ENCODE results near the gene MMP20. TPM values are rescaled to one million over a fixed set of nuclear protein-coding genes. Genes with fewer than 3 reads are reported as not detected.

MMP20 gene
- total RNA-seq, 1 experiment from 2014 or later = not detected

- no peak overlapping the region for H2BK120ac ChIP-seq (ENCODE audit: low read depth, low read length, poor library complexity, severe bottlenecking)
- no peaks in the 10 kb centered on the region for H3K23me2 ChIP-seq (ENCODE audit: insufficient read length, low read depth, low read length, poor library complexity, severe bottlenecking)
- no peak overlapping the region for H4K5ac ChIP-seq (ENCODE audit: insufficient read length, low read depth, low read length)
- no peak overlapping the region for H3T11ph ChIP-seq (ENCODE audit: low read length)
- no peak overlapping the region for H2BK20ac ChIP-seq (ENCODE audit: low read depth, low read length, poor library complexity, severe bottlenecking)
- H4K91ac ChIP-seq (ENCODE audit: insufficient read length, low read depth, low read length) = no peak overlapping the region
- no peak overlapping the region for H2AK5ac ChIP-seq (ENCODE audit: insufficient read length, low read length)
- H3K4me1 ChIP-seq (ENCODE audit: insufficient read depth, low read length) = peaks cover 2% of the 10 kb centered on the region; the same call in 1 of the 2 replicates
- no peak overlapping the region for H3K4me2 ChIP-seq (ENCODE audit: insufficient read depth, insufficient read length, low read length)
- H3K14ac ChIP-seq (ENCODE audit: insufficient read depth, low read length) = no peak overlapping the region
- Mint-ChIP-seq H3K36me3 (ENCODE audit: insufficient read depth in 1 of 3, low read depth in 3 of 3) (no peaks in the 10 kb centered on the region; a peak in 1 of 7 replicates), H3K4me3 (no peak overlapping the region; a peak in 1 of 5 replicates), H3K9me3 (peaks cover 0 to 3% of the 10 kb centered on the region in 2 experiments; a peak in 2 of 5 replicates), H3K27ac (no peak overlapping the region; a peak in 1 of 7 replicates), H3K4me1 (peaks cover 23 to 25% of the 10 kb centered on the region in 2 experiments), H3K27me3 (ENCODE audit: low read depth) (no peaks in the 10 kb centered on the region)
- no peak overlapping the region for H2AFZ ChIP-seq (ENCODE audit: low read length)
- H3K27me3 ChIP-seq (ENCODE audit: insufficient read depth, low read length) = no peaks in the 10 kb centered on the region
- no peak overlapping the region for H3K4ac ChIP-seq (ENCODE audit: low read depth, low read length)
- no peaks in the 10 kb centered on the region for H3K79me2 ChIP-seq (ENCODE audit: insufficient read depth, low read length)
- H3K18ac ChIP-seq (ENCODE audit: insufficient read length, low read depth, low read length) = no peak overlapping the region
- no peaks in the 10 kb centered on the region for H3K9me3 ChIP-seq (ENCODE audit: control insufficient read depth, low read depth, low read length)
- H2BK12ac ChIP-seq (ENCODE audit: insufficient read length, low read depth, low read length) = no peak overlapping the region
- no peak overlapping the region for H3K56ac ChIP-seq (ENCODE audit: insufficient read length, low read depth, low read length)
- TF ChIP-seq CTCF (conservative IDR thresholded peaks at IDR 0.05) = no peak
- no peak overlapping the region for H3K9ac ChIP-seq (ENCODE audit: extremely low read depth, insufficient read length, low read length)
- H3K27ac ChIP-seq (ENCODE audit: insufficient read length, low read depth, low read length) = no peak overlapping the region
- no peaks in the 10 kb centered on the region for H4K20me1 ChIP-seq (ENCODE audit: control insufficient read depth, insufficient read depth, insufficient read length)
- no peak for DNase-seq
- H2BK5ac ChIP-seq (ENCODE audit: insufficient read length, low read length) = no peak overlapping the region
- no peaks in the 10 kb centered on the region for H3K79me1 ChIP-seq (ENCODE audit: insufficient read depth, low read depth, low read length, poor library complexity, severe bottlenecking)
- no CpG with 5 or more reads among the region's 1 CpG for WGBS (ENCODE audit: extremely low coverage, insufficient read length, low lambda C conversion rate)
- H2BK15ac ChIP-seq (ENCODE audit: low read depth, low read length) = no peak overlapping the region
- no peak overlapping the region for H4K8ac ChIP-seq (replicated peaks; ENCODE audit: insufficient read length, low read depth, low read length)
- H3K23ac ChIP-seq (ENCODE audit: insufficient read length, low read depth, low read length) = no peak overlapping the region
Measured at GRCh38 chr11:102604011-102604410, 21.1 kb downstream of the MMP20 start.

Data from H9 (cell line).